CD14-positive monocyte (primary cell): ENCODE results near the gene EGFR. TPM values are rescaled to one million over a fixed set of nuclear protein-coding genes. Genes with fewer than 3 reads are reported as not detected.

Experiments used
- DNase-seq, 3 donors: peaks; one replicate each; pipeline ENCODE4 v3.0.0-alpha.2; 2011 to 2022
- H2AFZ ChIP-seq: 2 replicates; pipeline ENCODE4 v1.6.0; 2012; ENCODE audit warnings: mild to moderate bottlenecking, low read depth, low read length, inconsistent platforms; ENCODE audit not compliant: insufficient read depth, poor library complexity, severe bottlenecking
- H3K27ac ChIP-seq, 2 donors: 1 replicate in 1 of 2; 2 replicates in 1 of 2; pipeline ENCODE4 v1.5.1; 2012 to 2013; ENCODE audit warnings: low read length in 2 of 2, control low read depth in 1 of 2, inconsistent platforms in 1 of 2, low read depth in 1 of 2, mild to moderate bottlenecking in 1 of 2
- H3K27me3 ChIP-seq, 2 donors: one replicate each; pipeline versions ENCODE4 v1.6.0 to v1.6.1; 2011 to 2013; ENCODE audit warnings: low read length in 2 of 2; ENCODE audit not compliant: control insufficient read depth in 2 of 2, insufficient read depth in 2 of 2
- H3K36me3 ChIP-seq, 2 donors: replicated peaks in 1 of 2; 1 replicate in 1 of 2; 2 replicates in 1 of 2; pipeline versions ENCODE4 v1.5.1 to v1.6.1; 2012 to 2013; ENCODE audit warnings: low read length in 2 of 2, control low read depth in 1 of 2, inconsistent platforms in 1 of 2, mild to moderate bottlenecking in 1 of 2; ENCODE audit not compliant: insufficient read depth in 2 of 2, control insufficient read depth in 1 of 2
- H3K4me1 ChIP-seq, 2 donors: 1 replicate in 1 of 2; 2 replicates in 1 of 2; pipeline versions ENCODE4 v1.5.1 to v1.6.1; 2012 to 2013; ENCODE audit warnings: low read length in 2 of 2, control low read depth in 1 of 2, inconsistent platforms in 1 of 2, mild to moderate bottlenecking in 1 of 2, moderate library complexity in 1 of 2; ENCODE audit not compliant: insufficient read depth in 2 of 2, control insufficient read depth in 1 of 2
- H3K4me2 ChIP-seq: replicated peaks from 2 replicates; pipeline ENCODE3; 2012; ENCODE audit warnings: low read length, moderate library complexity, mild to moderate bottlenecking; ENCODE audit not compliant: poor library complexity, severe bottlenecking; ENCODE audit errors: extremely low read depth
- H3K4me3 ChIP-seq, 3 experiments: fragments of 200-600 bp in 1 of 3; sonication (generic) in 1 of 3; replicated peaks in 1 of 3; 1 replicate in 2 of 3; 2 replicates in 1 of 3; pipeline ENCODE4 v1.5.1; 2011 to 2013; ENCODE audit warnings: low read length in 3 of 3, mild to moderate bottlenecking in 3 of 3, control low read depth in 2 of 3, low read depth in 2 of 3, inconsistent platforms in 1 of 3, moderate library complexity in 1 of 3
- H3K79me2 ChIP-seq: 2 replicates; pipeline ENCODE4 v1.6.0; 2012; ENCODE audit warnings: mild to moderate bottlenecking, control low read depth, inconsistent platforms, low read length, moderate library complexity; ENCODE audit not compliant: insufficient read depth
- H3K9ac ChIP-seq: 2 replicates; pipeline ENCODE4 v1.6.0; 2017; ENCODE audit warnings: low read length, mild to moderate bottlenecking; ENCODE audit not compliant: insufficient read depth, poor library complexity, severe bottlenecking
- H3K9me3 ChIP-seq, 2 donors: replicated peaks in 1 of 2; 1 replicate in 1 of 2; 2 replicates in 1 of 2; pipeline versions ENCODE4 v1.5.1 to v1.6.1; 2012 to 2013; ENCODE audit warnings: low read length in 2 of 2, control low read depth in 1 of 2; ENCODE audit not compliant: control insufficient read depth in 1 of 2, insufficient read depth in 1 of 2
- H4K20me1 ChIP-seq: 2 replicates; pipeline ENCODE4 v1.6.0; 2012; ENCODE audit warnings: mild to moderate bottlenecking, low read length, control low read depth, moderate library complexity; ENCODE audit not compliant: insufficient read depth
- H3K27ac Mint-ChIP-seq, 7 donors: one replicate each; pipeline ENCODE4 v1.8.0; 2020; ENCODE audit warnings: mild to moderate bottlenecking in 7 of 7, mixed read lengths in 7 of 7, moderate library complexity in 6 of 7, inconsistent platforms in 2 of 7
- H3K27me3 Mint-ChIP-seq, 3 donors: one replicate each; pipeline ENCODE4 v1.8.0; 2021 to 2022; ENCODE audit warnings: low read depth in 3 of 3, mild to moderate bottlenecking in 3 of 3, mixed read lengths in 3 of 3, moderate library complexity in 3 of 3, inconsistent platforms in 1 of 3
- H3K36me3 Mint-ChIP-seq, 2 donors: one replicate each; pipeline ENCODE4 v1.8.0; 2020; ENCODE audit warnings: mixed read lengths in 2 of 2, inconsistent platforms in 1 of 2, mild to moderate bottlenecking in 1 of 2
- H3K4me1 Mint-ChIP-seq: one replicate; pipeline ENCODE4 v1.8.0; 2020; ENCODE audit warnings: mild to moderate bottlenecking, mixed read lengths
- H3K4me3 Mint-ChIP-seq, 2 donors: one replicate each; pipeline ENCODE4 v1.8.0; 2020; ENCODE audit warnings: mild to moderate bottlenecking in 2 of 2, mixed read lengths in 2 of 2, moderate library complexity in 1 of 2
- H3K9me3 Mint-ChIP-seq, 7 donors: one replicate each; pipeline ENCODE4 v1.8.0; 2020 to 2022; ENCODE audit warnings: mixed read lengths in 7 of 7, mild to moderate bottlenecking in 6 of 7, moderate library complexity in 6 of 7, inconsistent platforms in 2 of 7
- WGBS: methylation state at CpG from one replicate; pipeline ENCODE4 v1.1.5; 2013; ENCODE audit warnings: missing lambda C conversion rate; ENCODE audit not compliant: insufficient coverage; 5-methylcytosine and 5-hydroxymethylcytosine counted together
- intact Hi-C, 2 donors: fragments of 100-400 bp; cut with micrococcal nuclease; formaldehyde crosslinking; loops; one replicate each; pipeline versions ENCODE4 v1.15.0 to v1.15.1; 2023
- polyA plus RNA-seq, 3 donors: library from polyadenylated mRNA; depleted of rRNA in 1 of 3; unstranded in 2 of 3; stranded (reverse) in 1 of 3; fragments of 300-500 nt in 2 of 3; fragments of >200 nt in 1 of 3; fragmentation: Illumina TruSeq in 2 of 3; gene quantifications; 1 replicate in 2 of 3; 2 replicates in 1 of 3; pipeline ENCODE4 v1.2.3, GENCODE V29; 2012 to 2021
- TF ChIP-seq, protein P1 (sequence below): fragments of 200-600 bp; IDR thresholded peaks from one replicate; pipeline ENCODE4 v1.8.0; 2022; ENCODE audit warnings: antibody characterized with exemption, mild to moderate bottlenecking

The EGFR gene
- polyA plus RNA-seq, 3 donors = not detected

DNA sequence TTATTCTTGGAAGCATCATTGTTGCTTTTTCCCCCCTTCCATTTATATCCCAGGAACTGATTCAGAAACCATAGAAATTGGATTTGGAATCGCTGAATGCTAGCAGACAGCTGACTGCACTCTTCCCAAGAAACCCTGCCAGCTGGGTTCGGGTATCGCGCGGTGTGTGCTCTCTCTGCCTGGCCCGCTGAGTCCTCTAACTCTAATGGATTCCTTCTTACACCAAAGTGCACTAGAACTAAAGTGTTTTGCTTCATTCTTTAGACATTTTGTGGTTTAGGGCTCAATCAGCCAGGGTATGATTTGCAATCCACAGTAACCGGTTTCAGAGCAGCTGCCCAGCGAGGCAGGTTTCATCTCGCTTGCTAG, 92.2 kb downstream of the EGFR start:
- peaks cover 0 to 3% (median 0%) of the 10 kb centered on the region in 7 donors for H3K9me3 Mint-ChIP-seq
- H3K4me1 Mint-ChIP-seq = no peaks in the 10 kb centered on the region
- no peak overlapping the region for H3K4me3 Mint-ChIP-seq
- Histone ChIP-seq H2AFZ (no peak overlapping the region), H3K27ac (no peak overlapping the region), H4K20me1 (no peaks in the 10 kb centered on the region), H3K4me2 (no peak overlapping the region), H3K36me3 (no peaks in the 10 kb centered on the region), H3K27me3 (no peaks in the 10 kb centered on the region), H3K4me1 (no peaks in the 10 kb centered on the region), H3K9ac (no peak overlapping the region), H3K4me3 (no peak overlapping the region), H3K9me3 (no peaks in the 10 kb centered on the region), H3K79me2 (no peaks in the 10 kb centered on the region)
- intact Hi-C loops = no loop called here
- H3K36me3 Mint-ChIP-seq = no peaks in the 10 kb centered on the region
- 94% methylated on average over 7 of the region's 9 CpGs for WGBS
- H3K27me3 Mint-ChIP-seq = no peaks in the 10 kb centered on the region
- no peak overlapping the region for H3K27ac Mint-ChIP-seq
- DNase-seq = no peak
- TF ChIP-seq, protein P1, sequence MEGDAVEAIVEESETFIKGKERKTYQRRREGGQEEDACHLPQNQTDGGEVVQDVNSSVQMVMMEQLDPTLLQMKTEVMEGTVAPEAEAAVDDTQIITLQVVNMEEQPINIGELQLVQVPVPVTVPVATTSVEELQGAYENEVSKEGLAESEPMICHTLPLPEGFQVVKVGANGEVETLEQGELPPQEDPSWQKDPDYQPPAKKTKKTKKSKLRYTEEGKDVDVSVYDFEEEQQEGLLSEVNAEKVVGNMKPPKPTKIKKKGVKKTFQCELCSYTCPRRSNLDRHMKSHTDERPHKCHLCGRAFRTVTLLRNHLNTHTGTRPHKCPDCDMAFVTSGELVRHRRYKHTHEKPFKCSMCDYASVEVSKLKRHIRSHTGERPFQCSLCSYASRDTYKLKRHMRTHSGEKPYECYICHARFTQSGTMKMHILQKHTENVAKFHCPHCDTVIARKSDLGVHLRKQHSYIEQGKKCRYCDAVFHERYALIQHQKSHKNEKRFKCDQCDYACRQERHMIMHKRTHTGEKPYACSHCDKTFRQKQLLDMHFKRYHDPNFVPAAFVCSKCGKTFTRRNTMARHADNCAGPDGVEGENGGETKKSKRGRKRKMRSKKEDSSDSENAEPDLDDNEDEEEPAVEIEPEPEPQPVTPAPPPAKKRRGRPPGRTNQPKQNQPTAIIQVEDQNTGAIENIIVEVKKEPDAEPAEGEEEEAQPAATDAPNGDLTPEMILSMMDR = no peak

DNA sequence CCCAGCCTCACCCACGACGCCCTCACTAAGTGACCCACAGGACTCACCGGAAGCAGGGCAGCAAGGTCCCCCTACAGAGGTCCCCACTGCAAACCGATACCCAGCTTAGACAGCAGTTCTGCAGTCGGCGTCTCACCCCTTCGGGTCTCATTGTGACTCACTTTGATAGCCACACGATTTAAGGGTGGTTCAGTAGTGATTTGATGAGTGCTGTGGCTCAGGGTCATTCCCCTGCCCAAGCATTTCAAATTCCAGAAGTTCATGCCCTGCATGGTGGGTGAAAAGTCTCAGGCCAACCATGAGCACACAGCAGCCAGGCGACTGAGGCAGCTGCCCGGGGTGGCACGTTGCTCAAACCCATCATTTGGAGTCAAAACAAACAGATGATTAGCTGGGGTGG, 93.2 kb downstream of the EGFR start:
- peak overlapping the region in 1 of 7 donors; percentile 19 for H3K27ac Mint-ChIP-seq
- no peaks in the 10 kb centered on the region for H3K4me1 Mint-ChIP-seq
- no peak overlapping the region for H3K4me3 Mint-ChIP-seq
- Histone ChIP-seq H3K4me1 (no peaks in the 10 kb centered on the region), H3K9ac (no peak overlapping the region), H3K9me3 (no peaks in the 10 kb centered on the region), H3K36me3 (no peaks in the 10 kb centered on the region), H3K4me2 (no peak overlapping the region), H3K4me3 (no peak overlapping the region), H3K27me3 (no peaks in the 10 kb centered on the region), H2AFZ (no peak overlapping the region), H3K79me2 (no peaks in the 10 kb centered on the region), H3K27ac (no peak overlapping the region), H4K20me1 (no peaks in the 10 kb centered on the region)
- no peak for DNase-seq
- no peaks in the 10 kb centered on the region for H3K36me3 Mint-ChIP-seq
- peaks cover 0 to 6% (median 0%) of the 10 kb centered on the region in 7 donors for H3K9me3 Mint-ChIP-seq
- peaks cover 0 to 2% (median 0%) of the 10 kb centered on the region in 3 donors for H3K27me3 Mint-ChIP-seq
- TF ChIP-seq, protein P1 = no peak
- intact Hi-C loops = no loop called here
- 88% methylated on average over 7 of the region's 11 CpGs for WGBS
